Colonic mucosa (tissue), 4 donors: ENCODE measurements around the gene CYB561. TPM values are rescaled to one million over a fixed set of nuclear protein-coding genes. Genes with fewer than 3 reads are reported as not detected.
A peak's percentile ranks its signal among the peaks of the same experiment; 100 is the strongest.

Experiments
- DNase-seq: peaks from one replicate; pipeline ENCODE4 v3.0.0-alpha.2; 2020
- H3K27ac ChIP-seq: fragments of 200-600 bp; one replicate; pipeline ENCODE4 v1.8.0; 2021
- H3K27me3 ChIP-seq: fragments of 200-600 bp; one replicate; pipeline ENCODE4 v1.8.0; 2021
- H3K36me3 ChIP-seq: fragments of 200-600 bp; one replicate; pipeline ENCODE4 v1.8.0; 2021
- H3K4me1 ChIP-seq: fragments of 200-600 bp; one replicate; pipeline ENCODE4 v1.8.0; 2021; ENCODE audit warnings: mild to moderate bottlenecking
- H3K4me3 ChIP-seq: fragments of 200-600 bp; one replicate; pipeline ENCODE4 v1.8.0; 2021
- H3K9ac ChIP-seq, 2 donors: one replicate each; pipeline ENCODE4 v1.7.0; 2013; ENCODE audit warnings: control low read depth in 2 of 2, low read depth in 2 of 2, low read length in 2 of 2
- H3K9me3 ChIP-seq: fragments of 200-600 bp; one replicate; pipeline ENCODE4 v1.8.0; 2021
- CTCF ChIP-seq: fragments of 200-600 bp; IDR thresholded peaks from one replicate; pipeline ENCODE4 v1.8.0; 2022; ENCODE audit warnings: antibody characterized with exemption, mild to moderate bottlenecking
- intact Hi-C: fragments of 100-400 bp; cut with DNase I; formaldehyde crosslinking; loops from one replicate; pipeline ENCODE4 v1.14.1; 2022
- total RNA-seq, 2 donors: library from RNA; stranded (reverse); fragmentation: NEBNext Ultra II Directional in 1 of 2; extraction: Animal tissue kit (Norgen Biotek cat#: 25700) in 1 of 2; gene quantifications; one replicate each; pipeline ENCODE4 v1.2.1, GENCODE V29; 2021
- donor health status: healthy.
- donor health status: DM: no; HTN: no; CAD: no.
- donor health status: DM: no; HTN: no; CAD: no.

Gene CYB561
- total RNA-seq, 2 donors from 2014 or later = 60.1 to 90.6 TPM

DNA sequence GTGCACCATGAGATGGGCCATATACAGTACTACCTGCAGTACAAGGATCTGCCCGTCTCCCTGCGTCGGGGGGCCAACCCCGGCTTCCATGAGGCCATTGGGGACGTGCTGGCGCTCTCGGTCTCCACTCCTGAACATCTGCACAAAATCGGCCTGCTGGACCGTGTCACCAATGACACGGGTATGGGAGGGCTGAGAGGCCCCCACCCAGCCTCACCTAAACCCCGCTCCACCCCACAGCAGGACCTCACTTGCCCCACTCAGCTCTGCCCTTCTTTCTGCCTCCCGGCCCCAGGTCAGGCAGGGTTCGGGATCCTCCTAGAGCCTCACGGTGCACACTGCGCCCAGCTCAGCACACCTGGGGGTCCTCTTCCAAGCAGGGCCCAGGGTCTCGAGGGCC lies 36.4 kb upstream of the CYB561 start:
- H3K27me3 ChIP-seq = peaks cover 5% of the 10 kb centered on the region
- H3K4me3 ChIP-seq = no peak overlapping the region
- no peak for TF ChIP-seq CTCF
- peaks cover 10% of the 10 kb centered on the region for H3K4me1 ChIP-seq
- no peaks in the 10 kb centered on the region for H3K36me3 ChIP-seq
- DNase-seq = no peak
- no peak overlapping the region for H3K27ac ChIP-seq
- no peak overlapping the region for H3K9ac ChIP-seq
- no peaks in the 10 kb centered on the region for H3K9me3 ChIP-seq
- intact Hi-C loops = no loop called here

GRCh38 chr17:63481488-63481870 lies 35.4 kb upstream of the CYB561 start:
- DNase-seq = no peak
- Histone ChIP-seq H3K27ac (no peak overlapping the region), H3K9ac (no peak overlapping the region), H3K4me3 (no peak overlapping the region), H3K4me1 (peaks cover 10% of the 10 kb centered on the region), H3K36me3 (no peaks in the 10 kb centered on the region), H3K27me3 (peaks cover 6% of the 10 kb centered on the region), H3K9me3 (no peaks in the 10 kb centered on the region)
- intact Hi-C loops = no loop called here
- no peak for TF ChIP-seq CTCF

GRCh38 chr17:63480826-63481487 lies 34.9 kb upstream of the CYB561 start:
- no peaks in the 10 kb centered on the region for H3K36me3 ChIP-seq

GRCh38 chr17:63480192-63480784 lies 34.2 kb upstream of the CYB561 start:
- DNase-seq = no peak
- Histone ChIP-seq H3K4me1 (peaks cover 18% of the 10 kb centered on the region), H3K27ac (no peak overlapping the region), H3K36me3 (no peaks in the 10 kb centered on the region), H3K4me3 (no peak overlapping the region), H3K27me3 (peaks cover 6% of the 10 kb centered on the region), H3K9ac (no peak overlapping the region), H3K9me3 (no peaks in the 10 kb centered on the region)
- intact Hi-C loops = no loop called here
- no peak for TF ChIP-seq CTCF

More at GRCh38 chr17:63480826-63481487, 34.9 kb upstream of the CYB561 start:
- intact Hi-C loops = no loop called here
- no peak for TF ChIP-seq CTCF
- H3K9me3 ChIP-seq = no peaks in the 10 kb centered on the region
- peaks cover 6% of the 10 kb centered on the region for H3K27me3 ChIP-seq
- no peak overlapping the region for H3K9ac ChIP-seq
- no peak overlapping the region for H3K27ac ChIP-seq
- H3K4me3 ChIP-seq = no peak overlapping the region
- no peak for DNase-seq
- peaks cover 14% of the 10 kb centered on the region for H3K4me1 ChIP-seq

GRCh38 chr17:63479495-63480184 lies 33.5 kb upstream of the CYB561 start:
- intact Hi-C loops = loop anchor here (5.0 kb wide), 1 partner anchor 52 kb away; no protein-coding TSS in a partner anchor
- H3K9ac ChIP-seq = peak overlapping the region in 1 of 2 donors; percentile 5
- H3K27ac ChIP-seq = no peak overlapping the region
- no peak for DNase-seq
- no peaks in the 10 kb centered on the region for H3K36me3 ChIP-seq
- TF ChIP-seq CTCF = no peak
- H3K27me3 ChIP-seq = peaks cover 6% of the 10 kb centered on the region
- H3K9me3 ChIP-seq = no peaks in the 10 kb centered on the region
- H3K4me3 ChIP-seq = no peak overlapping the region
- peaks cover 18% of the 10 kb centered on the region for H3K4me1 ChIP-seq
